GM12865 (cell line): ENCODE results near the gene OVOL3.

ENCODE experiments used
- DNase-seq: peaks from one replicate; pipeline ENCODE4 v3.0.0; 2010; ENCODE audit warnings: low read depth
- H3K4me3 ChIP-seq: 2 replicates; pipeline ENCODE4 v1.5.1; 2011; ENCODE audit warnings: mild to moderate bottlenecking, low read depth, low read length, control low read depth
- CTCF ChIP-seq: IDR thresholded peaks from 2 replicates; pipeline ENCODE4 v1.5.1; 2011; ENCODE audit warnings: low read length, control low read depth, low read depth, inconsistent platforms; ENCODE audit not compliant: insufficient read depth; ENCODE audit errors: missing control alignments

OVOL3 gene

GRCh38 chr19:36079389-36079945 lies 31.5 kb upstream of the OVOL3 start:
- H3K4me3 ChIP-seq: no peak overlapping the region
- TF ChIP-seq CTCF: no peak
- no peak for DNase-seq

DNA sequence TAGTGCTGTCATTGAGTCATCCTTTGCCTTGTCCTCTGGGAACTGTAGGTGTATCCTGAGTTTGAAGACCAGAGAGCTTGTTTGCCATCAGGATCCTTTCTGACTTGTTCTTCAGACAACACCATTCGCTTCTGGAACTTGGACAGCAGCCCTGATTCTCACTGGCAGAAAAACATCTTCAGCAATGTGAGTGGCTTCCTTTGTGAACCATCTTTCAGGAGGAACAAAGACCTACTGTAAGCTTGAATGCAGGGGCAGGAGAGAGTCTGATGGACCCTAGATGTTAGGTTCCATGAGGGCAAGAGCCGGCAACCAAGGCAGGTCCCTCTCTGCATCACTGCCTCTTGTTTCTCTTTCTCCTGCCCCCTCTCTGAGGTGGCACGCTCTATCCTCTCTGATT lies 29.6 kb upstream of the OVOL3 start:
- DNase-seq: no peak
- no peak overlapping the region for H3K4me3 ChIP-seq
- no peak for TF ChIP-seq CTCF

DNA sequence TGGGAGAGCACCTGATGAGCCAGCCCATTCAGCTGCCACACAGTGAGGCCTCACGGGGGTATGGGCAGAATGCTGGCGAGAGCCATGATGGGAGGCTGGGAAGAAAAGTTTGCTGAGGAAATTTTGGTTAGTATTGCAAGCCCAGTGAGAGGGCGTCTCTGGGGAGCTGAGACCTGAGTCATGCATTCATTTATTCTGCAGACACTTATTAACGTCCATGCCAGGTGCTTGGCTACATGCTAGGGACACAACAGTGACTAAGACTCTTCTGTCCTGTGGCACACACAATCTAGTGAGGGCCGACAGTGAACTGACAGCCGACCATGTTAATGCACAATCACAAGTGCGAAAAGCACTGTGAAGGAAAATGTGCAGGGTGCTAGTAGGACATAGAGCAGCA lies 29.0 kb upstream of the OVOL3 start:
- H3K4me3 ChIP-seq: no peak overlapping the region
- no peak for DNase-seq
- no peak for TF ChIP-seq CTCF

GRCh38 chr19:36082916-36083315 lies 28.0 kb upstream of the OVOL3 start:
- H3K4me3 ChIP-seq: no peak overlapping the region
- DNase-seq: no peak
- no peak for TF ChIP-seq CTCF

GRCh38 chr19:36084231-36085009 lies 26.5 kb upstream of the OVOL3 start:
- H3K4me3 ChIP-seq: no peak overlapping the region
- no peak for TF ChIP-seq CTCF
- DNase-seq: no peak

- no peak overlapping the region for H3K4me3 ChIP-seq
- DNase-seq: no peak
- TF ChIP-seq CTCF: no peak
These were observed 24.6 kb upstream of the OVOL3 start for GRCh38 chr19:36086326-36086725.

DNA sequence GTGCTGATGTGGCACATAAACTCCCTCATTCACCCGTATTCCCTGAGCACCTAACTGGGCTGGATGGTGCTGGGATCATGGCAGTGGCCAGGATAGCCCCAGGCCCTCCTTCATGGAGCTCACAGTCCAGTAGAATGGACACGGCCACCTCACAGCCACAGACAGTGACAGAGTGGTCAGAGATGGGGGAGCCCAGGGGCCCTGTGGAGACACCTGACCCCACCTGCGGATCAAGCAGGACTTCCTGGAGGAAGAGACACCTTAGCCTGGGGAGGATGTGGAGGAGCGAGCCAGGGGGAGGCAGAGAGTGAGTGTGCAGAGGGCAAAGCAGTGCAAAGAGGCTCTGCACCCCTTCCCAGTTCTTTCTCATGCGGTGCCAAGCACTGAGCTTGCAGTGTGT lies 21.1 kb upstream of the OVOL3 start:
- H3K4me3 ChIP-seq: no peak overlapping the region
- DNase-seq: no peak
- TF ChIP-seq CTCF: no peak
